ENCODE results near the gene SMG9. TPM values are rescaled to one million over a fixed set of nuclear protein-coding genes. Genes with fewer than 3 reads are reported as not detected.

The SMG9 gene
- total RNA-seq, 4 donors from 2014 or later = 7.5 to 25.6 (median 22.3) TPM

- Histone ChIP-seq H3K27me3 (no peaks in the 10 kb centered on the region), H3K9me3 (no peaks in the 10 kb centered on the region), H3K4me3 (no peak overlapping the region), H3K36me3 (peaks cover 37 to 98% (median 90%) of the 10 kb centered on the region in 4 donors), H3K27ac (replicated peaks in 1 of 4) (no peak overlapping the region), H3K4me1 (peaks cover 0 to 8% (median 3%) of the 10 kb centered on the region in 4 donors)
- TF ChIP-seq EP300 (IDR thresholded peaks at IDR 0.05) (no peak), CTCF (IDR thresholded peaks at IDR 0.05) (no peak), POLR2AphosphoS5 (IDR thresholded peaks at IDR 0.05) (no peak), POLR2A (IDR thresholded peaks at IDR 0.05; ENCODE audit: low read depth) (no peak)
- WGBS = 96% methylated on average over 6 of the region's 6 CpGs
- DNase-seq (ENCODE audit: extremely low spot score) = no peak
- intact Hi-C loops (cut with DNase I) = no loop called here
These were observed 19.7 kb downstream of the SMG9 start for GRCh38 chr19:43735013-43735412.

DNA sequence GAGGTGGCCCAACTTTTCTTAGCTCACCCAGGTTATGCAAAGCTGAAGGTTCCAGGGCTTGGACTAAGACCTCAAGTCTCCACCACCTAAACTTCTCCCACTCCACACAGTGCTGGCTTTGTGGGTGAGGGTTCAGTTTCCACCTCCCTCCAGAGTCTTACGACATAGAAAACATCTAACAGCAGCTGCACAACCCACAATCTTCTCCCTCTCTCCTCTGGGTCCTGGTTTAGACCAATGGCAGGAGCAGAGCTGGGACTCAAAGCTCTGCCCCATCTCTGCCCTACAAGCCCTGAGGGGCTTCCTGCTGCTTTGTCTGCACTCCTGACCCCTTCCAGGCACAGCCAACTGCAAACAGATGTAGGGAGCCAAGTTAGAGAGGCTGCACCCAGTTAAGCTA, 22.9 kb downstream of the SMG9 start:
- Histone ChIP-seq H3K4me1 (peaks cover 0 to 6% (median 0%) of the 10 kb centered on the region in 4 donors), H3K4me3 (no peak overlapping the region), H3K27ac (replicated peaks in 1 of 4) (no peak overlapping the region), H3K9me3 (no peaks in the 10 kb centered on the region), H3K27me3 (no peaks in the 10 kb centered on the region), H3K36me3 (peaks cover 28 to 89% (median 77%) of the 10 kb centered on the region in 4 donors)
- no peak for DNase-seq (ENCODE audit: extremely low spot score)
- intact Hi-C loops (cut with DNase I) = no loop called here
- WGBS = 73% methylated on average over 1 of the region's 1 CpG
- TF ChIP-seq CTCF (IDR thresholded peaks at IDR 0.05) = no peak
- no peak for TF ChIP-seq POLR2AphosphoS5 (IDR thresholded peaks at IDR 0.05)
- TF ChIP-seq EP300 (IDR thresholded peaks at IDR 0.05) = no peak
- TF ChIP-seq POLR2A (IDR thresholded peaks at IDR 0.05; ENCODE audit: low read depth) = no peak

DNA sequence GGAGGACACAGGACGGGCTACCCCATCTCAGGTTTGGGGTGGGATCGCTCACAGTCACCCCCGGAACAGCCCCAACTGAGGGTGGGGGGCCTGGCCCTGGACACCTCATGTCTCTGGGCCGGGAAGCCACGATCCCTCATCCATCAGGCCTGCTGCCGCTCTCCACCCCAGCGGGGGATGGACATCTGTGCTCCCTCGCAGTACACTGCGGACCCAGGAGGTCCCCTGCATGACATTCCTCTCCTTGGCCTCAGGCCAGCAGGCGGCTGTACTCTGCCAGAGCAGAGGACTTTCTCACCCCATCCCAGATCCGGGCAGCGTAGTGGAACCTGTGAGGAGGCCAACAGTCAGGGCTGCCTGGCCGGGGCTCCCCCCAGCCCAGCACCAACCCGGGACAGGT, 23.4 kb downstream of the SMG9 start:
- Histone ChIP-seq H3K36me3 (peaks cover 25 to 84% (median 72%) of the 10 kb centered on the region in 4 donors), H3K4me3 (no peak overlapping the region), H3K27me3 (no peaks in the 10 kb centered on the region), H3K4me1 (peaks cover 0 to 7% (median 0%) of the 10 kb centered on the region in 4 donors), H3K27ac (replicated peaks in 1 of 4) (no peak overlapping the region), H3K9me3 (no peaks in the 10 kb centered on the region)
- TF ChIP-seq POLR2A (IDR thresholded peaks at IDR 0.05; ENCODE audit: low read depth) (no peak), CTCF (IDR thresholded peaks at IDR 0.05) (no peak), POLR2AphosphoS5 (IDR thresholded peaks at IDR 0.05) (no peak), EP300 (IDR thresholded peaks at IDR 0.05) (no peak)
- intact Hi-C loops (cut with DNase I) = no loop called here
- WGBS = 86% methylated on average over 7 of the region's 14 CpGs
- DNase-seq (ENCODE audit: extremely low spot score) = no peak

- H3K4me3 ChIP-seq = no peak overlapping the region
- intact Hi-C loops (cut with DNase I) = no loop called here
- no peak for TF ChIP-seq POLR2AphosphoS5 (IDR thresholded peaks at IDR 0.05)
- TF ChIP-seq CTCF (IDR thresholded peaks at IDR 0.05) = no peak
- TF ChIP-seq POLR2A (IDR thresholded peaks at IDR 0.05; ENCODE audit: low read depth) = no peak
- TF ChIP-seq EP300 (IDR thresholded peaks at IDR 0.05) = no peak
- H3K36me3 ChIP-seq = peaks cover 23 to 72% (median 63%) of the 10 kb centered on the region in 4 donors
- H3K9me3 ChIP-seq = no peaks in the 10 kb centered on the region
- no peak for DNase-seq (ENCODE audit: extremely low spot score)
- peaks cover 0 to 11% (median 3%) of the 10 kb centered on the region in 4 donors for H3K4me1 ChIP-seq
- WGBS = 87% methylated on average over 5 of the region's 5 CpGs
- no peaks in the 10 kb centered on the region for H3K27me3 ChIP-seq
- H3K27ac ChIP-seq (replicated peaks in 1 of 4) = no peak overlapping the region
These were observed 24.8 kb downstream of the SMG9 start for GRCh38 chr19:43729919-43730318.

- Histone ChIP-seq H3K27ac (replicated peaks in 1 of 4) (no peak overlapping the region), H3K36me3 (peaks cover 16 to 48% (median 42%) of the 10 kb centered on the region in 4 donors), H3K9me3 (no peaks in the 10 kb centered on the region), H3K4me3 (no peak overlapping the region), H3K27me3 (no peaks in the 10 kb centered on the region), H3K4me1 (peaks cover 0 to 11% (median 3%) of the 10 kb centered on the region in 4 donors)
- TF ChIP-seq POLR2A (IDR thresholded peaks at IDR 0.05; ENCODE audit: low read depth) (no peak), CTCF (IDR thresholded peaks at IDR 0.05) (no peak), EP300 (IDR thresholded peaks at IDR 0.05) (no peak), POLR2AphosphoS5 (IDR thresholded peaks at IDR 0.05) (no peak)
- WGBS = 100% methylated on average over 2 of the region's 4 CpGs
- no peak for DNase-seq (ENCODE audit: extremely low spot score)
- intact Hi-C loops (cut with DNase I) = no loop called here
These were observed 27.2 kb downstream of the SMG9 start for GRCh38 chr19:43727593-43727853.
